HG03439 (cell line): Measurements from ENCODE around the gene ADPRM.
"Not testable (repeated sequence)": the region's sequence is repeated elsewhere in the genome, so short reads cannot be mapped to it uniquely, and the experiment has no call there.

Experiments
- ATAC-seq: cut with Tn5 transposase; IDR thresholded peaks from one replicate; pipeline ENCODE4 v1.9.1; 2021; ENCODE audit warnings: mild to moderate bottlenecking, moderate library complexity; ENCODE audit not compliant: unreplicated experiment

ADPRM gene

GRCh38 chr17:10697092-10698081, at the start of gene ADPRM, which contains the start of gene SCO1:
Gene ADPRM, plus strand, starts transcription at chr17:10697594. Its CDS starts 7,333 bp downstream, at chr17:10704927.
Gene SCO1, minus strand, starts transcription at chr17:10697533. Its CDS starts 26 bp downstream, at chr17:10697507.
- ATAC-seq = peak; percentile 96

GRCh38 chr17:10648381-10648780, 49.0 kb upstream of the ADPRM start:
- ATAC-seq = no peak

GRCh38 chr17:10648956-10649355, 48.4 kb upstream of the ADPRM start:
- no peak for ATAC-seq

GRCh38 chr17:10649602-10650001, 47.8 kb upstream of the ADPRM start:
- no peak for ATAC-seq

- ATAC-seq = no peak
Observed at GRCh38 chr17:10651927-10652326, 45.5 kb upstream of the ADPRM start.

GRCh38 chr17:10652984-10653659, 44.3 kb upstream of the ADPRM start:
- ATAC-seq = no peak

- no peak for ATAC-seq
Observed at GRCh38 chr17:10653987-10654386, 43.4 kb upstream of the ADPRM start.

- no peak for ATAC-seq
Observed at GRCh38 chr17:10657148-10657547, 40.2 kb upstream of the ADPRM start, which contains the start of gene MYH3. Gene MYH3, minus strand, starts transcription at chr17:10657309. Its CDS starts 2,245 bp downstream, at chr17:10655064.

GRCh38 chr17:10657879-10658278, 39.5 kb upstream of the ADPRM start:
- no peak for ATAC-seq

- no peak for ATAC-seq
Observed at GRCh38 chr17:10661437-10661836, 36.0 kb upstream of the ADPRM start.

GRCh38 chr17:10663231-10663630, 34.2 kb upstream of the ADPRM start:
- no peak for ATAC-seq

- ATAC-seq = no peak
Observed at GRCh38 chr17:10664571-10664970, 32.8 kb upstream of the ADPRM start.

- ATAC-seq = no peak
Observed at GRCh38 chr17:10666906-10667305, 30.5 kb upstream of the ADPRM start.

- ATAC-seq = no peak
Observed at GRCh38 chr17:10668775-10669174, 28.6 kb upstream of the ADPRM start.

- ATAC-seq = no peak
Observed at GRCh38 chr17:10673312-10673711, 24.1 kb upstream of the ADPRM start.

- no peak for ATAC-seq
Observed at GRCh38 chr17:10674704-10675103, 22.7 kb upstream of the ADPRM start.

GRCh38 chr17:10681866-10682446, 15.4 kb upstream of the ADPRM start:
- ATAC-seq = no peak

- ATAC-seq = no peak
Observed at GRCh38 chr17:10683853-10684252, 13.5 kb upstream of the ADPRM start.

- ATAC-seq = no peak
Observed at GRCh38 chr17:10687499-10687898, 9.9 kb upstream of the ADPRM start.

GRCh38 chr17:10695875-10696407, 1.5 kb upstream of the ADPRM start:
- not testable (repeated sequence) for ATAC-seq
